ENCODE results near the gene MRPL38. TPM values are rescaled to one million over a fixed set of nuclear protein-coding genes. Genes with fewer than 3 reads are reported as not detected.

MRPL38 gene
- total RNA-seq, 1 experiment from 2014 or later, result 74.5 TPM

GRCh38 chr17:75950421-75950820 is 45.7 kb upstream of the MRPL38 start:
- no peaks in the 10 kb centered on the region for H3K4me1 ChIP-seq (ENCODE audit: insufficient read depth, low read length)
- no peaks in the 10 kb centered on the region for H4K20me1 ChIP-seq (ENCODE audit: low read length)
- no TSS peak for BruUV-seq (replicated peaks)
- no peak for ATAC-seq
- no peaks in the 10 kb centered on the region for H3K9me2 ChIP-seq (replicated peaks; ENCODE audit: low read length)
- ChIA-PET POLR2A (ENCODE audit: unreplicated experiment) (interaction anchor here (0.6 kb wide), 1 partner anchor 9 kb away, joined by 3 read pairs; no protein-coding TSS in a partner anchor), CTCF (no interaction called here)
- H3K27ac ChIP-seq (ENCODE audit: low read length), result no peak overlapping the region
- peaks cover 67% of the 10 kb centered on the region for H3K36me3 ChIP-seq (ENCODE audit: low read depth, low read length)
- no peak for DNase-seq
- no peaks in the 10 kb centered on the region for H3K27me3 ChIP-seq (ENCODE audit: low read length)
- H3K79me2 ChIP-seq (ENCODE audit: low read length), result no peaks in the 10 kb centered on the region
- no peak for TF ChIP-seq EZH2phosphoT487 (IDR thresholded peaks at IDR 0.05; ENCODE audit: borderline replicate concordance, low read length)
- TF ChIP-seq CTCF (conservative IDR thresholded peaks at IDR 0.05; ENCODE audit: low read depth, low read length), result no peak
- TF ChIP-seq EZH2 (IDR thresholded peaks at IDR 0.05; ENCODE audit: low read length, unreplicated experiment), result no peak
- no peak overlapping the region for H3K9ac ChIP-seq (ENCODE audit: low read length)
- intact Hi-C loops (cut with micrococcal nuclease), result no loop called here
- no peak overlapping the region for H2AFZ ChIP-seq (ENCODE audit: low read length)
- no peaks in the 10 kb centered on the region for H3K9me3 ChIP-seq (ENCODE audit: low read length)
- no peak overlapping the region for H3K4me3 ChIP-seq (ENCODE audit: low read length)
- H3K4me2 ChIP-seq (ENCODE audit: low read length), result no peak overlapping the region
- no peaks in the 10 kb centered on the region for H3F3A ChIP-seq (ENCODE audit: low read length, unreplicated experiment)

GRCh38 chr17:75945211-75945610 is 40.5 kb upstream of the MRPL38 start:
- H3K9me3 ChIP-seq (ENCODE audit: low read length), result no peaks in the 10 kb centered on the region
- POLR2A ChIA-PET (ENCODE audit: unreplicated experiment), result no interaction called here
- H3K9me2 ChIP-seq (replicated peaks; ENCODE audit: low read length), result no peaks in the 10 kb centered on the region
- 0 out of 2 replicates have a peak, but pooled peaks cover 4% of the 10 kb centered on the region for H3K79me2 ChIP-seq (ENCODE audit: low read length)
- no peaks in the 10 kb centered on the region for H4K20me1 ChIP-seq (ENCODE audit: low read length)
- peaks cover 10% of the 10 kb centered on the region; the same call in 1 of the 2 replicates for H3K4me1 ChIP-seq (ENCODE audit: insufficient read depth, low read length)
- H3K27ac ChIP-seq (ENCODE audit: low read length), result no peak overlapping the region
- intact Hi-C loops (cut with micrococcal nuclease), result no loop called here
- H3K9ac ChIP-seq (ENCODE audit: low read length), result no peak overlapping the region
- H3K27me3 ChIP-seq (ENCODE audit: low read length), result no peaks in the 10 kb centered on the region
- ATAC-seq, result no peak
- no peak for TF ChIP-seq EZH2 (IDR thresholded peaks at IDR 0.05; ENCODE audit: low read length, unreplicated experiment)
- TF ChIP-seq CTCF (conservative IDR thresholded peaks at IDR 0.05; ENCODE audit: low read depth, low read length), result no peak
- TF ChIP-seq EZH2phosphoT487 (IDR thresholded peaks at IDR 0.05; ENCODE audit: borderline replicate concordance, low read length), result no peak
- no peak overlapping the region for H3K4me3 ChIP-seq (ENCODE audit: low read length)
- H3K36me3 ChIP-seq (ENCODE audit: low read depth, low read length), result peaks cover 36% of the 10 kb centered on the region
- BruUV-seq (replicated peaks), result no TSS peak
- no peak overlapping the region for H2AFZ ChIP-seq (ENCODE audit: low read length)
- H3K4me2 ChIP-seq (ENCODE audit: low read length), result no peak overlapping the region
- H3F3A ChIP-seq (ENCODE audit: low read length, unreplicated experiment), result no peaks in the 10 kb centered on the region
- CTCF ChIA-PET, result no interaction called here
- DNase-seq, result no peak

- Histone ChIP-seq H3K27ac (ENCODE audit: low read length) (no peak overlapping the region), H4K20me1 (ENCODE audit: low read length) (no peaks in the 10 kb centered on the region), H3K9me2 (replicated peaks; ENCODE audit: low read length) (no peaks in the 10 kb centered on the region), H2AFZ (ENCODE audit: low read length) (no peak overlapping the region), H3K9me3 (ENCODE audit: low read length) (no peaks in the 10 kb centered on the region), H3K4me3 (ENCODE audit: low read length) (no peak overlapping the region), H3K9ac (ENCODE audit: low read length) (no peak overlapping the region), H3K4me1 (ENCODE audit: insufficient read depth, low read length) (peaks cover 11% of the 10 kb centered on the region; the same call in 1 of the 2 replicates), H3K36me3 (ENCODE audit: low read depth, low read length) (peaks cover 22% of the 10 kb centered on the region), H3F3A (ENCODE audit: low read length, unreplicated experiment) (no peaks in the 10 kb centered on the region), H3K27me3 (ENCODE audit: low read length) (no peaks in the 10 kb centered on the region), H3K79me2 (ENCODE audit: low read length) (0 out of 2 replicates have a peak, but pooled peaks cover 4% of the 10 kb centered on the region), H3K4me2 (ENCODE audit: low read length) (no peak overlapping the region)
- DNase-seq, result no peak
- POLR2A ChIA-PET (ENCODE audit: unreplicated experiment), result no interaction called here
- no TSS peak for BruUV-seq (replicated peaks)
- TF ChIP-seq CTCF (conservative IDR thresholded peaks at IDR 0.05; ENCODE audit: low read depth, low read length) (no peak), EZH2phosphoT487 (IDR thresholded peaks at IDR 0.05; ENCODE audit: borderline replicate concordance, low read length) (no peak), EZH2 (IDR thresholded peaks at IDR 0.05; ENCODE audit: low read length, unreplicated experiment) (no peak)
- intact Hi-C loops (cut with micrococcal nuclease), result no loop called here
- no peak for ATAC-seq
- CTCF ChIA-PET, result interaction anchor here (0.6 kb wide), 1 partner anchor 8 kb away, joined by 5 read pairs; no protein-coding TSS in a partner anchor
Observed at GRCh38 chr17:75943491-75943890, 38.8 kb upstream of the MRPL38 start.
